ENCODE measurements around the gene CIDEA.

GRCh38 chr18:12253663-12254135, 462 bp upstream of the CIDEA start:
- TF ChIP-seq CTCF (IDR thresholded peaks at IDR 0.05; ENCODE audit: insufficient read depth, low read length, poor library complexity, severe bottlenecking) (no peak), EZH2phosphoT487 (conservative IDR thresholded peaks at IDR 0.05; ENCODE audit: low read length) (no peak)

Measured in SU-DHL-6 (cell line).